ENCODE measurements around the gene LONP1. TPM values are rescaled to one million over a fixed set of nuclear protein-coding genes. Genes with fewer than 3 reads are reported as not detected.
A peak's percentile ranks its signal among the peaks of the same experiment; 100 is the strongest.

LONP1 gene
- polyA plus RNA-seq, 3 donors, result 12.1 to 37.2 (median 13.8) TPM

DNA sequence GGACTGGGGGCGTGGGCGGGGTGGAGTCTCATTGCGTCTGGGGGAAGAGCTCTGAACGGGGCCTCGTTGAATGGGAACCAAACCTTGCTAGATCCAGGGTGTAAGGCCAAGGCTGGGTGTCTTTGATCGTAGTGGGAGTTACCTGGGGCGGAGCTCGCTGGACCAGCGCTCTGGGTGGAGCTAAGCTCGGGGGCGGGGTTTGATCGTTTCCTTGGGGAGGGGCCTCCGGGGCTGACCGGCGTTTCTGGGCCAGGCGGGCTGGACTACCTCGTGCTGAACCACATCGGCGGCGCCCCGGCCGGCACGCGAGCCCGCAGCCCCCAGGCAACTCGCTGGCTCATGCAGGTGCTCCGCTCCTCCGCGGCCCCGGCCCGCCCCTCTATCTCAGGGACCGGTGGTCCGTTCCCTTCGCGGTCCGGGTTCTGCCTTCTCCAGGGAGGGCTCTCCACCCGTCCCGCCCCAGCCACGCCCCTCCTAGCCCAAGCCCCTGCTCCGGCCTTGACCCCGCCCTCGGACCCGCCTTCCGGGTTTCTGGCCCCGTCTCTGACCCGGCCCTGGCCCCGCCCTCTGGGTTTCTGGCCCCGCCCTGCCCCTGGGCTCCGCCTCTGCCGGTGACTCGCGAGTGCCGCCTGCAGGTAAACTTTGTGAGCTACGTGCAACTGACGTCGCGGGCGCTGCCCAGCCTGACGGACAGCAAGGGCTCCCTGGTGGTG lies 33.1 kb downstream of the LONP1 start:
- Histone ChIP-seq H2AFZ (ENCODE audit: insufficient read depth, low read depth, low read length, poor library complexity, severe bottlenecking) (peak overlapping the region; percentile 87), H3K4me3 (replicated peaks in 1 of 3; ENCODE audit: low read depth in 2 of 3, low read length in 3 of 3) (peak overlapping the region; percentile 29 to 76 (median 36)), H3K9me3 (replicated peaks in 1 of 2; ENCODE audit: control insufficient read depth in 1 of 2, insufficient read depth in 1 of 2, low read length in 2 of 2) (no peaks in the 10 kb centered on the region), H3K27ac (ENCODE audit: low read depth in 1 of 2, low read length in 2 of 2) (peak overlapping the region; percentile 50 to 75), H3K79me2 (ENCODE audit: insufficient read depth, low read length) (peaks cover 18% of the 10 kb centered on the region), H3K36me3 (replicated peaks in 1 of 2; ENCODE audit: control insufficient read depth in 1 of 2, insufficient read depth in 2 of 2, low read length in 2 of 2) (peaks cover under 1 to 1% of the 10 kb centered on the region in 2 donors), H3K27me3 (ENCODE audit: control insufficient read depth in 2 of 2, insufficient read depth in 2 of 2, low read length in 2 of 2) (no peaks in the 10 kb centered on the region), H3K4me2 (replicated peaks; ENCODE audit: extremely low read depth, low read length, poor library complexity, severe bottlenecking) (peak overlapping the region; percentile 80), H3K9ac (ENCODE audit: insufficient read depth, low read length, poor library complexity, severe bottlenecking) (peak overlapping the region; percentile 67), H3K4me1 (ENCODE audit: control insufficient read depth in 1 of 2, insufficient read depth in 2 of 2, low read length in 2 of 2) (peaks cover 27 to 34% of the 10 kb centered on the region in 2 donors), H4K20me1 (ENCODE audit: insufficient read depth, low read length) (peaks cover 17% of the 10 kb centered on the region)
- WGBS (ENCODE audit: insufficient coverage), result under 1% methylated on average over 59 of the region's 59 CpGs
- intact Hi-C loops (cut with micrococcal nuclease), result loop anchor here (2.0 to 10.0 kb wide), 4 partner anchors 66 to 688 kb away; partner anchors contain the start of genes ALKBH7 (in 1 of the 2), DUS3L (in 1 of the 2), NDUFA11 (in 1 of the 2) and PSPN (in 1 of the 2)
- peaks cover 0 to 4% (median 1%) of the 10 kb centered on the region in 3 donors for H3K27me3 Mint-ChIP-seq (ENCODE audit: low read depth in 3 of 3)
- H3K4me3 Mint-ChIP-seq, result peak overlapping the region; percentile 75 to 86
- TF ChIP-seq CTCF (IDR thresholded peaks at IDR 0.05), result peak; percentile 79
- H3K4me1 Mint-ChIP-seq, result peaks cover 23% of the 10 kb centered on the region
- peak; percentile 90 to 95 (median 93) for DNase-seq
- no peaks in the 10 kb centered on the region for H3K36me3 Mint-ChIP-seq
- peak overlapping the region; percentile 78 to 95 (median 90) for H3K27ac Mint-ChIP-seq
- H3K9me3 Mint-ChIP-seq, result peaks cover 0 to 8% (median 0%) of the 10 kb centered on the region in 7 donors

GRCh38 chr19:5686326-5686646 lies 33.7 kb downstream of the LONP1 start:
- no peak for DNase-seq
- Histone ChIP-seq H3K4me2 (replicated peaks; ENCODE audit: extremely low read depth, low read length, poor library complexity, severe bottlenecking) (peak overlapping the region; percentile 80), H3K27me3 (ENCODE audit: control insufficient read depth in 2 of 2, insufficient read depth in 2 of 2, low read length in 2 of 2) (no peaks in the 10 kb centered on the region), H3K36me3 (replicated peaks in 1 of 2; ENCODE audit: control insufficient read depth in 1 of 2, insufficient read depth in 2 of 2, low read length in 2 of 2) (no peaks in the 10 kb centered on the region), H3K9ac (ENCODE audit: insufficient read depth, low read length, poor library complexity, severe bottlenecking) (peak overlapping the region; percentile 67), H4K20me1 (ENCODE audit: insufficient read depth, low read length) (peaks cover 11% of the 10 kb centered on the region), H3K4me1 (ENCODE audit: control insufficient read depth in 1 of 2, insufficient read depth in 2 of 2, low read length in 2 of 2) (peaks cover 25 to 32% of the 10 kb centered on the region in 2 donors), H3K27ac (ENCODE audit: low read depth in 1 of 2, low read length in 2 of 2) (peak overlapping the region; percentile 50 to 75), H3K4me3 (replicated peaks in 1 of 3; ENCODE audit: low read depth in 2 of 3, low read length in 3 of 3) (peak overlapping the region; percentile 29 to 76 (median 36)), H3K9me3 (replicated peaks in 1 of 2; ENCODE audit: control insufficient read depth in 1 of 2, insufficient read depth in 1 of 2, low read length in 2 of 2) (no peaks in the 10 kb centered on the region), H2AFZ (ENCODE audit: insufficient read depth, low read depth, low read length, poor library complexity, severe bottlenecking) (peak overlapping the region; percentile 87), H3K79me2 (ENCODE audit: insufficient read depth, low read length) (peaks cover 13% of the 10 kb centered on the region)
- TF ChIP-seq CTCF (IDR thresholded peaks at IDR 0.05), result no peak
- Mint-ChIP-seq H3K27me3 (ENCODE audit: low read depth in 3 of 3) (peaks cover 0 to 7% (median 5%) of the 10 kb centered on the region in 3 donors), H3K4me1 (peaks cover 22% of the 10 kb centered on the region), H3K4me3 (peak overlapping the region; percentile 75 to 86), H3K36me3 (no peaks in the 10 kb centered on the region), H3K9me3 (peaks cover 0 to 8% (median 2%) of the 10 kb centered on the region in 7 donors), H3K27ac (peak overlapping the region; percentile 78 to 95 (median 90))
- under 1% methylated on average over 15 of the region's 16 CpGs for WGBS (ENCODE audit: insufficient coverage)
- intact Hi-C loops (cut with micrococcal nuclease), result loop anchor here (2.0 to 10.0 kb wide), 4 partner anchors 65 to 689 kb away; partner anchors contain the start of genes ALKBH7 (in 1 of the 2), DUS3L (in 1 of the 2), NDUFA11 (in 1 of the 2) and PSPN (in 1 of the 2)
